Stimulated activated naive CD8-positive, alpha-beta T cell treated with anti-CD3 and anti-CD28 coated beads, Interleukin-15, Interleukin-2, amounts not matched to agents 100 U/mL and 50 U/mL, for 24 hours (primary cell): ENCODE data around the gene ZNF429.
"Not testable (repeated sequence)": the region's sequence is repeated elsewhere in the genome, so short reads cannot be mapped to it uniquely, and the experiment has no call there.

Source experiments
- ATAC-seq: fragments of 150-1000 bp; cut with Tn5 transposase; one replicate; pipeline ENCODE4 v1.10.0; 2021
- DNase-seq: peaks from one replicate; pipeline ENCODE4 v3.0.0; 2021

The ZNF429 gene

DNA sequence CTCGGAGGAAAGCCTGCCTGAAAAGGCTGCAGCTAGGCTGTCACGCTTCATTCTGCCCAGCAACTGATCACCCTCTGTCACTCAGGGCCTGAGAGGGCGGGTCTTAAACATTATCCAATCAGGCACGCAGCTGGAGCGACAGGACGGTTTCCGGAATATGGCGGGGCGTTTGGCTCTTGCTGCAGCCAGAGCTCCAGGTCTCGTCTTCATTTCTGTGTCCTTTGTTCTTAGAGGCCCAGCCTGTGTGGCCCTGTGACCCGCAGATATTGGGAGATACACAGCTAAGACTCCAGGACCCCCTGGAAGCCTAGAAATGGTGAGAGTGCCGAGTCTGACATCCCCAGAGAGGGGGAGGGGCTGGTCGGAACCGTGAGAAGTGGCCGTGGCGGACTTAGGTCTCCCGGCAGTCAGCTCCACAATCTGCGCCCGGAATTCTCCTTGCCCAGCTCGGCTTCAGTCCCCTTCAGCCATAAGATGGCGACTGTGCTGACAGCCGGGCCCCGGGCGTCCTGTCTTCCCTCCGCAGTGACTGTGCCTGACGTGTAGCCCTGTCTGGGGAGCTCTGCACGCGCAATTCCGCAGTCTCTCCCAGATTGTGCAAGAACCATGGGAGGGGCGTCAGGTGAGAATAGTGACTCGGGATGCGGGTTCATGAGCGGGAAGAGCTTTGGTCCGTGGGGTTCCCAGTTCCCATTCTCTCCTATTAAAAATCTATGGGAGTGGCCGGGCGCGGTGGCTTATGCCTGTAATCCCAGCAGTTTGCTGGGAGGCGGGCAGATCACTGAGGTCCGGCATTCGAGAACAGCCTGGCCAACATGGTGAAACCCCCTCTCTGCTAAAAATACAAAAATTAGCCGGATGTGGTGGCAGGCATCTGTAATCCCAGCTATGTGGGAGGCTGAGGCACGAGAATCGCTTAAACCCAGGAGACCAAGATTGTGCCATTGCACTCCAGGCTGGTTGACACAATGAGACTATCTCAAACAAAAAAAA is at the start of gene ZNF429:
ZNF429 (plus strand) TSS at position 144 of the 993 bp plus-strand sequence; CDS start at position 314, 170 bp downstream.
- DNase-seq (peak; percentile 87), ATAC-seq (peak; percentile 100)

DNA sequence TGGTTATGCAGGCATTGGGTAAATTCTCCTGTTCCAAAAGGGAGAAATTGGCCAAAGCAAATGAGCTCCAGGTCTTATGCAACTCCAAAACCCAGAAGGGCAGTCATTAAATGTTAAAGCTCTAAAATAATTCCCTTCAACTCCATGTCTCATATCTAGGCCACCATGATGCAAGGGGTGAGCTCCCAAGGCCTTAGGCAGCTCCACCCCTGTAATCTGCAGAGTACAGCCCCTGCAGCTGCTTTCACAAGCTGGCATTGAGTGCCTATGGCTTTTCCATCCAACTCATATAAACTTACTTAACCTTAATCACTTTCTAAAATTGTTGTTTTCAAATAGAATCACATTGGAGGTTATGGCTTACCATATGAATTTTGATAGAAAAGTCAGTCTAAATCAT is 44.7 kb upstream of the ZNF429 start:
- ATAC-seq (no peak), DNase-seq (no peak)

DNA sequence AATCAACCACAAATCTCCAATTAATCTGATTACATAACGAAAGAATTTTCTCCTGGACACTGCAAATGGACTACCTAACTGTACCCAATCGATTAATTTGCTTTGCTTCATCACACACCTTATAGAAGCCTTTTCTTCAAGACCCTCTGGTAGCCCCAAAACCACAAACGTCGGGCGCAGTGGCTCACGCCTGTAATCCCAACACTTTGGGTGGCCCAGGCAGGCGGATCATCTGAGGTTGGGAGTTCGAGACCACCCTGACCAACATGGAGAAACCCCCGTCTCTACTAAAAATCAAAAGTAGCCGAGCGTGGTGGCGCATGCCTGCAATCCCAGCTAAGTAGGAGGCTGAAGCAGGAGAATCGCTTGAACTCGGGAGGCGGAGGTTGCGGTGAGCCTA is 42.9 kb upstream of the ZNF429 start:
- no peak for ATAC-seq
- no peak for DNase-seq

DNA sequence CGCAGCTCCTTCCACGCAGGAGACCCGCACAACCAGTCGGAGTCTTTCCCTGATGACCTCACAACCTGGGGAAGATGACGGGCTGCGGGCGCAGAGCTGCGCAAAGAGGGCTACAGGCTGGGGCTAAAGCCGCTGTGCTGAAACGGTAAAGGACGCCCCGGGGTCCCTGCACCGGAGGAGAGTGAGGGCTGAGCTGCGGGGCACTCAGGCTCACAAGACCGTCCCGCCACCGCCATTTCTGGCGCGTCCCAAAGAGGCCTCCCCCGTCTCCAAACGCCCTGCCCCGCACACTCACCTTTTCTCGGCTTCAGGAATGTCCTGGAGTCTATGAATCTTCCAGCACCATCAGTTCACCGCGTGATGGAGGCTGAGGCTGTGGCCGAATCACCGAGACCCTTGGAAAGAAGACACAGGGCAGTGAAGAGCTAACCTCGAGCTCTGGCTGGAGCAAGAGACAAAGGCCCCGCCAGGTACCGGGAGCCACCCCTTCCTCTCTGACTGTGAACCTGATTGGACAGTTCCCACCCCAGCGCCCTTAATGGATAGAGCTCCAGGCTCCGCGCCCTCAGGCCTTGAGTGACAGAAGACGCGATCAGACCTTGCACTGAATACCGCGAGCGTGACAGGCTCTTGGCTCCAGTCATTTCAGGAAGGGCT is 41.8 kb upstream of the ZNF429 start:
- ATAC-seq (peak; percentile 91), DNase-seq (peak; percentile 54)

DNA sequence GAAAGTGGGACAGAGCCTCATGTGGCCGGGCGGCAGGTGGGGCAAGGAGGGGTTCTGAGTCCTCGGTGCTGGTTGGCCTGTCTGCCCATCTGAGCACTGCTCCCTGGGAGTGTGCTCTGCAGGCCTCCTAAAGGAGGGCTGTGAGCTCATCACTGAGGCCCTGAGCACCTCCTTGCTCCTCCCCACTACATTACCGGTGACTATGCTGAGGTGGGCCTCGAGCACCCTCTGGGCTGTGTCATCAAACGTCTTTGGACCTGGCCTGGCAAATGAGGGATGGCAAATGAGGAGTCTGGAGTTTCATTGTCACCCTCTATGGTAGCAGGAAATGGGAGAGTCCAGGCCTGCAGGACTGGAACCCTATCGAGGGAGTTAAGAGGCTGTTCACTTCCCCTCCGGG is 38.8 kb upstream of the ZNF429 start:
- DNase-seq: no peak
- no peak for ATAC-seq

DNA sequence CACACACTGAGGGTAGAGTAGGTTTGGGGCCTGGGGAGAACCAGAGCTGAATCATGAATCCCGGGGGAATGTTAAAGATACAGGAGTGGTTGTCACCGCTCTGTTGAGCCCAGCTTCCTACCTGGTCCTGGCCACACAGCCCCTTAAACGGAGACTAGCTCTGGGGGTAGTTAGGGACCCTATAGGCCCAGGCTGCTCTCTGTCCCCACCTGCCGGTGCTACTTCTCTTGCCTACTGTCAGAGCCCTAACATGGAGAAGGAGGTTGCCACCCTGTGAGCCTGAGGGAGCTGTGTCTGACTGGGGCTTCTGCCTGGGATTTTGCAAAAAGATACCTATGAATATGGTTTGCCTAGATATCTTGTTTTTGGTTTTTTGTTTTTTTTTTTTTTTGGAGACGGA is 36.6 kb upstream of the ZNF429 start:
- ATAC-seq (no peak), DNase-seq (no peak)

DNA sequence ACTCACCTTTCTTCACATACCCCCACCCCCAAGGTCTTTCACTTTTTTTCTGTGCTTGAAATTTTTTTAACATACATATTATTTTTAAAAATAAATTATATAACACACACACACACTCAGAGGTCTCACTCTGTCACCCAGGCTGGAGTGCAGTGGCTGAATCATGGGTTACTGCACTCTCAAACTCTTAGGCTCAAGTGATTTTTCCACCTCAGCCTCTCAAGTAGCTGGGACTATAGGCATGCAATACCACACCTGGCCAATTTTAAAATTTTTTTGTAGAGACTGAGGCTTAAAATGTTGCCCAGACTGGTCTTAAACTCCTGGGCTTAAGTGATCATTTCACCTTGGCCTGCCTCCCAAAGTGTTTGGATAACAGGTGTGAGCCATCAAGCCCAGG is 32.9 kb upstream of the ZNF429 start:
- DNase-seq (no peak), ATAC-seq (no peak)

DNA sequence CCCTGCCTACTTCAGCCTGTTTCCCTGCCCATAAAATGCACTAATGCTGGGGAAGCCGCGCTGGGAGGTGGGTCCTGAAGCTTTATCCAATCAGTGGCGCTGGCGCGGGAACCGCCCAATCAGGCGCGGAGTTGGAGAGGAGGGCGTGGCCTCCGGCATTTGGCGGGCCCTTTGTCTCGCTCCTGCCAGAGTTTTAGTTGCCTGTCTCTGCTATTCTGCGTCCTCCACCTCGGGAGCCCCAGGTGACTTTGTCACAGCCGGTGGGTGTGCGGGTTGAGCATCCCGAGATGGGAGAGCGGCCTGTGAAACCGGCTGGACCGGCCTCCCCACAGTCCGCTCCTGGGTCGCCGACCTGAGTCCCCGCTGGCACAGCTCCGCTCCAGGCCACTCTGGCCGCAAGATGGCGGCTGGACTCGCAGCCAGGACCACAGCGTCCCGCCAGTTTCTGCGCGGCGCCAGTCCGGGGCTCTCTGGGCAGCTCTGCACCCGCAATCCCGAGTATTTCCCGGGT is 30.7 kb upstream of the ZNF429 start:
- peak; percentile 95 for ATAC-seq
- peak; percentile 80 for DNase-seq

DNA sequence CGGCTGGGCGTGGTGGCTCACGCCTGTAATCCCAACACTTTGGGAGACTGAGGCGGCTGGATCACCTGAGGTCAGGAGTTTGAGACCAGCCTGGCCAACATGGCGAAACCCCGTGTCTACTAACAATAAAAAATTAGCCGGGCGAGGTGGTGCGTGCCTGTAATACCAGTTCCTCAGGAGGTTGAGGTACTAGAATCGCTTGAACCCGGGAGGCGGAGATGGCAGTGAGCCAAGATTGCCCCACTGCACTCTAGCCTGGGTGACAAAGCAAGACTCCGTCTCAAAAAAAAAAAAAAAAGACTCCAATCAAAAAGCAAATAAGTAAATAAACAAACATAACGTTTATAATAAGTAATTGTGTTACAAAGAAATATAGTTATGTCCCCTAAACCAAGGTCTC is 23.0 kb upstream of the ZNF429 start:
- not testable (repeated sequence) for ATAC-seq, DNase-seq

DNA sequence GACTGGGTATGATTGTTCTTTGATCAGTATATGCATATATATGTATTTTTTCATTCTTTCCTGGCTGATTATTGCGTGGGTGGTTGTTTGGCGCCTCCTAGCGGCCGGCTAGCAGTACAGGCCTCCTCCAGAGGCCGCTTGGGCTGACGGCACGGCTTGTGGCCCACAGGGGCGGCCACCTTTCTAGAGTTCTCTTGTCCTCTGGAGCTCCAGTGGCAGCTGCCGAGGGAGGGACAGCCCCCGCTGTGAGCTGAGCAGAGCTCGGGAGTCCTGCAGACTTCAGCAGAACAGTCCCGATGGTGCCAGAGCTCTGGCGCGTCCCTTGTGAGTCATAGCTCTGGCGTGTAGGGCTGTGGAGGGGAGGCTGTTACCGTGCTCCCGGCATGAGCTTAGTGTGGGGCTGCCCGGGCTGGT is 22.5 kb upstream of the ZNF429 start:
- DNase-seq: peak; percentile 61
- peak; percentile 76 for ATAC-seq

DNA sequence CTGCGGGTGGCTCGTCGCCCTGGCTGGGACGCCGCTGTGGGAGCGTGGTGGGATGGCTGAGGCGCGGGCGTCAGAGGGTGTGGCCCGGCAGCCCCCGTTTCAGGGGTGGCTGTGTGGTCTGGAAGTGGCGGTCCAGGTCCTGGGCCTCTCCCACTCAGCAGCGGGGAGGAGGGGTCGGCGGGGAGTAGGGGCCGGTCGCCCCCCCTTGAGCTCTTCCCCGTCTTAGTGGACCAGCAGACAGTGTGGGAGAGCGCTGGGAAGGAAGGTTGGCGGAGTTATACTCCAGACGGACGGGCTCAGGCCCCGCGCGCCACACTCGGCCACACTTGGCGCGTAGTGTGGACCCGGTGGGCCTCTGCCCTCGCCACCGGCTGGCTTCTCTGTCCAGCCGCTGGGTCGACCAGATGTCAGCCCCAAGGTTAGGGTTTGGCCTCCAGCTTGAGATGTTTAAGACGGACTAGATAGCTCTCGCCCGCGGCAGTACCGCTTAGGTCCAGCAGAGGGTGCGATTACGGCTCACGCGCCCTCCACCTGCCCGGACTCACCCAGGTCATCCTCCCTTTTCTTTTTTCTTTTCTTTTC is 21.7 kb upstream of the ZNF429 start:
- ATAC-seq (no peak), DNase-seq (peak; percentile 71)

DNA sequence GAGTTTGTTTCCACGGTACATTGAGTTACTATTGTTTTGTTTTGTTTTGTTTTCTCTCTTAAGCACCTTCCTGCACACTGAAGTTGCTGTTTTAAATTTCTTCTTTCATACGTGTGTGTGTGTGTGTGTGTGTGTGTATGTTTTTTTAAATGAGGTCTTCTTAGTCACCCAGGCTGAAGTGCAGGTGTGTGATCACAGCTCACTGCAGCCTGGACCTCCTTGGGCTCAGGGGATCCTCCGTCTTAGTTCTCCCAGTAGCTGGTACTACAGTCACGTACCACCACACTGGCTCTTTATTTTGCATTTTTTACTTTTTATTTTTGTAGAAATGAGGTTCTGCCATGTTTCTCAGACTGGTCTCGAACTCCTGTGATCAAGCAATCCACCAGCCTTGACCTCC is 20.8 kb upstream of the ZNF429 start:
- ATAC-seq (no peak), DNase-seq (no peak)

DNA sequence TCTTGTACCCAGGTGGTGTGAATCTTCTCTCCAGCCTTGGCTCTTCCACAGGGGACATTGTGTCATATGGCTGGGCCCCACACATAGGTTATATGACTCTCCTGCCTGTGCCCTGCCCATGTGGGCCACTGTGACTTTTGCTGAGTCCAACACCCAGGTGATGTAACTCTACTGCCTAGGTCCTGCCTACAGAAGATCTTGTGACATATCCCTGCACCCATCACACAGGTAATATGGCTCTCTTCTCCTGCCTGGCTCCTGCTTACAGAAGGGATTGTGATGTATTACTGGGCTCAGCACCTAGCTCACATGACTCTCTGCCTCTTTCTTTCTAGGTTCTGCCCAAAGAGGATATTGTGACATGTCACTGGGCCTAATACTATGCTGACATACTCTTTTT is 19.5 kb upstream of the ZNF429 start:
- no peak for ATAC-seq
- DNase-seq: no peak

DNA sequence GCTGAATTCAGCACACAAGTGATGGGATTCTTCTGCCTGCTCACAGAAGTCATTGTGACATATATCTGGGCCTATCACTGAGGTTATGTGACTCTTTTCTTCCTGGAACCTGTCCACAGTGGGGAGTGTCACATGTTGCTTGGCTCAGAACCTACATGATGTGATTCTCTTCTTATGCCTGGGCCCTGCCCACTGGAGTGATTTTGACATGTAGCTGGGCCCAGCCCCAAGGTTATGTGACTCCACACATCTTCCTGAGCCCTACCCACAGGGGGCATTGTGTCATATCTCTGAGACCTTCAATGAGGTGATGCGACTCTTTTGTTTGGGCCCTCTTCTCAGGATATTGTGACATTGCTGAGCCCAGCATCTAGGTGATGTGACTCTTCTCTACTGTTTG is 17.4 kb upstream of the ZNF429 start:
- ATAC-seq: no peak

DNA sequence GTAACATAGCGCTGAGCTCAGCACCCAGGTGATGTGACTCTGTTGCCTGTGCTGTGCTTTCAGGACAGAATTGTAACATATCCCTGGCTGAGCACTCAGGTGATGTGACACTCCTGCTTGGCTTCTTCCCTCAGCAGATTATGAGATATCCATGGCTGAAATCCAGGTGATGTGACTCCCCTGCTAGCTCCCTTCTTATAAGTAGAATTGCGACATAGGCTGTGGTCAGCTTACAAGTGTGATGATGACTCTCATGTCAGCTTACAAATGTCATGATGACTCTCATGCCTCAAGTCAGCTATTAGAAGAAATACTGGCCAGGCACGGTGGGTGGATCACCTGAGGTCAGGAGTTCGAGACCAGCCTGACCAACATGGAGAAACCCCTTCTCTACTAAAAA is 14.3 kb upstream of the ZNF429 start:
- ATAC-seq (no peak), DNase-seq (no peak)

More for the DNA sequence above, 17.4 kb upstream of the ZNF429 start:
- DNase-seq: no peak

DNA sequence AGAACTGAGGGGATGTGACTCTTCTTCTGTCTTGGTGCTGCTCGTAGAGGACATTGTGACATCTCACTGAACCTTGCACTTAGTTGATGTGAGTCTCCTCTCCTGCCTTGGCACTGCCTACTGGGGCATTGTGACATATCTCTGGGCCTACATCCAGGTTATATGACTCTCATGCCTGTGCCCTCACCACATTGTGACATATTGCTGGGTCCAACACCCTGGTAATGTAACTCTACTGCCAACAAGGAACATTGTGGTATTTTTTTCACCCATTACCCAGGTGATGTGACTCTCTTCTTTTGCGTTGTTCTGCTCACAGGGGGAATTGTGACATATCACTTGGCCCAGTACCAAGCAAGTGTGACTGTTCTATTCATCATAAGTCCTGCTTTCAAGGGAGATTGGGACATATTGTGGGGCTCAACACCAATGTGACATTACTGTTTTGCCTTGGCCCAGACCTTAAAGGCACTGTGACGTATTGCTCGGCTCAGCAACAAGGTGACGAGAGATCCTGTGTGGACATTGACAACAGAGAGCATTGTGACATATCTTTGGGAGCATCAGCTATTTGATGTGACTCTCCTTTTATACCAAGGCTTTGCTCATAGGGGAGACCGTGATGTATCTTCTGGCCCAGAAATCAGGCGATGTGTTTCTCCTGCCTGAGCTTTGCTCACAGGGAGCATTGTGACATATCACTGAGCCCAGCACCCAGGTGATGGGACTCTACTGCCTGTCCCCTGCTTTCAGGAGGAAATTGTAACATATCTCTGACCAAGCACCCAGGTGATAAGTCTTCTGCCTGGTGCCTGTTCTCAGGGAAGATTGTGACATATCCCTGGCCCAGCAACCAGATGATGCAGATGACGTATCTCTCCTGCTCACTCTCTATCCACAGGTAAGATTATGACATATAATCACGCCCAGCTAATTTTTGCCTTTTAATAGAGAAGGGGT is 12.2 kb upstream of the ZNF429 start:
- no peak for DNase-seq
- ATAC-seq: no peak

DNA sequence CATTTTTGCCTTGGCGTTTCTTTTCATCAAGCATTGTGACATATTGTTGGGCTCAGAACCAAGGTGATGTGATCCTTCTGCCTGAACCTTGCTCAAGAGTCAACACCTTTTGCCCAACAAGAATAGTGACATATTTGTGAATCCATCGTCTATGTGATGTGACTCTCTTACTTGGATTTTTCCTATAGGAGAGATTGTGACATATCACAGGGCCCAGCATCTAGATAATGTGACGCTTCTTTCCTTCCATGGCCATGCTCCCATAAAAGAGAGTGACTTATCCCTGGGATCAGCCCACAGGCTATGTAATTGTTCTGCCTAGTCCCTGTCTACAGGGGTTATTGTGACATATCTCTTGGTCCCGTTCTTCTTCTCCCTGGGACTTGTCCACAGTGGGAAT is 8.5 kb upstream of the ZNF429 start:
- ATAC-seq (no peak), DNase-seq (no peak)

DNA sequence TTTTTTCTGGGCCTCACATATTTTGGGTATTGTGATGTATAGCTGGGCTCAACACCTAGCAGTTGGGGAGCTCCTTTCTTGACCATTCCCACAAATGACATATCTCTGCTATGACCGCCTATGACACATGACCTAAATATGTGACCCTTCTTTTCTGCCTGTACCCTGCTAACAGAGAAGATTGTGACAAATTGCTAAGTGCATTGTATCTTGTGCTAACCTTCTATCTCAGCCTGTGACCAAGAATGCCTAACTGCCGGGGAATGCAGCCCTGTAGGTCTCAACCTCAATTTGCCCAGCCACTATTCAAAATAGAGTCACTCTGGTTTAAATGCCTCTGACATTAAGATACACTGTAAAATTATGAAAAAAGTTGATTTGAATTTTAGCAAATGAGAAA is 6.8 kb upstream of the ZNF429 start:
- no peak for DNase-seq
- ATAC-seq: no peak

DNA sequence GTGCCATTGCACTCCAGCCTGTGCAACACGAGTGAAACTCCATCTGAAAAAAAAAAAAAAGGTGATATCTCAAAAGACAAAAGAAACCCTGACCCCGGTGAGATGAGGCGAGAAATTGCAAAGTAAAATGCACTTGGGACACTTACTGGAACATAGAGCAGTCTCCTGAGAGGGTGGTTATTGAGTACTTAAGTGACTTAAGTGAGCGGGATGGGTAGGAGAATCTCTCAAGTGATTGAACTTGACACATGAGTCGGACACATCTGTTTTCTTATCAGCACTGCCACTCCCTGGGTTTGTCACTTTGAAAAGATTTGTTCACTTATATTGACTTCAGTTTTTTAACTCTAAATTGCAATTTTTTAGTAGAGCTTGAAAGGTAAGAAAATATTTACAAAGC is 2.8 kb downstream of the ZNF429 start:
- no peak for ATAC-seq
- DNase-seq: no peak

DNA sequence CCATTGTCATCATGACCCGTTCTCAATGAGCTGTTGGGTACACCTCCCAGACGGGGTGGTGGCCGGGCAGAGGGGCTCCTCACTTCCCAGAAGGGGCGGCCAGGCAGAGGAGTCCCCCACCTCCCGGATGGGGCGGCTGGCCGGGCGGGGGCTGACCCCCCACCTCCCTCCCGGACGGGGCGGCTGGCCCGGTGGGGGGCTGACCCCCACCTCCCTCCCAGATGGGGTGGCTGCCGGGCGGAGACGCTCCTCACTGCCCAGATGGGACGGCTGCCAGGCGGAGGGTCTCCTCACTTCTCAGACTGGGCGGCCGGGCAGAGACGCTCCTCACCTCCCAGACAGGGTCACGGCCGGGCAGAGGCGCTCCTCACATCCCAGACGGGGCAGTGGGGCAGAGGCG is 5.7 kb downstream of the ZNF429 start:
- DNase-seq, ATAC-seq: not testable (repeated sequence)

DNA sequence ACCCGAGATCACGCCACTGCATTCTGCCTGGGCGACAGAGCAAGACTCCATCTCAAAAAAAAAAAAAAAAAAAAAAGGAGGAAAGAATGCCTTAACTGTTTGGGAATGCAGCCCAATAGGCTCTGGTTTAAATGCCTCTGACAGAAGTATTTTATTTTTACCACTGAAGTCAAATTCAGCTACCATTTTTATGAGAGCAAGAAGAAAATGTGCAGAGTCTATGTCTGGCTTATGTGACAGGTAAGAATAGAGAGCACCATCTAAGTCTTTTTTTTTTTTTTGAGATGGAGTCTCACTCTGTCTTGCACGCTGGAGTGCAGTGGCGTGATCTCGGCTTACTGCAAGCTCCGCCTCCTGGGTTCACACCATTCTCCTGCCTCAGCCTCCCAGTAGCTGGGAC is 7.2 kb downstream of the ZNF429 start:
- not testable (repeated sequence) for ATAC-seq, DNase-seq

DNA sequence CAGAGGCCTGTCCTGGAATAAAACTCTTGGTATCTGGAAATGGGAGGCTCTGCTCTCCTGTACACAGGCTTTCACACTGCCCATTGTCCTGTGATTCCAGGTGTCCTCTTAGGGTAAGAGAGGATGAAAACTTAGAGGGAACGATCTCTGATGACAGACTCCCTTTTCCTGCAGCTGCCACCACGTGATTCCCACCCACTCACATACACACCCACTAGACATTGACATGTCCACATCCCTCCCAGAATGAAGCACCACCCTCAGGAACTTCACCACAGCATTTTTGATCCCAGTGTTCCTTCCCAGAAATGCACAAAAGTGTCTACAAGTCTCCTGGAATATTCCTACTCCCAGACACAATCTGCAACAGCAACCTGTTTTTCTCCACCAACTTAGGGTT is 8.2 kb downstream of the ZNF429 start:
- DNase-seq (no peak), ATAC-seq (no peak)
